H9 (cell line): ENCODE measurements around the gene GSX2. TPM values are rescaled to one million over a fixed set of nuclear protein-coding genes. Genes with fewer than 3 reads are reported as not detected.
A peak's percentile ranks its signal among the peaks of the same experiment; 100 is the strongest.

Experiments used
- DNase-seq: peaks from one replicate; pipeline ENCODE4 v3.0.0-alpha.2; 2017
- H2AFZ ChIP-seq: one replicate; pipeline ENCODE4 v1.6.1; 2013; ENCODE audit warnings: mild to moderate bottlenecking, low read length, control low read depth, moderate library complexity
- H2AK5ac ChIP-seq: 2 replicates; pipeline ENCODE4 v1.6.1; 2013; ENCODE audit warnings: low read length, control low read depth, mixed read lengths; ENCODE audit not compliant: insufficient read length
- H2BK120ac ChIP-seq: one replicate; pipeline ENCODE4 v1.6.1; 2013; ENCODE audit warnings: low read depth, mild to moderate bottlenecking, low read length, control low read depth, inconsistent platforms; ENCODE audit not compliant: poor library complexity, severe bottlenecking
- H2BK12ac ChIP-seq: 2 replicates; pipeline ENCODE4 v1.6.1; 2013; ENCODE audit warnings: low read length, control low read depth, mixed read lengths, low read depth; ENCODE audit not compliant: insufficient read length
- H2BK15ac ChIP-seq: 2 replicates; pipeline ENCODE4 v1.6.1; 2013; ENCODE audit warnings: low read depth, low read length, control low read depth
- H2BK20ac ChIP-seq: one replicate; pipeline ENCODE4 v1.6.1; 2013; ENCODE audit warnings: low read depth, mild to moderate bottlenecking, low read length, control low read depth, inconsistent platforms; ENCODE audit not compliant: poor library complexity, severe bottlenecking
- H2BK5ac ChIP-seq: 2 replicates; pipeline ENCODE4 v1.6.1; 2013; ENCODE audit warnings: low read length, control low read depth, mixed read lengths; ENCODE audit not compliant: insufficient read length
- H3K14ac ChIP-seq: 2 replicates; pipeline ENCODE4 v1.6.1; 2013; ENCODE audit warnings: low read length, control low read depth; ENCODE audit not compliant: insufficient read depth
- H3K18ac ChIP-seq: 2 replicates; pipeline ENCODE4 v1.6.1; 2013; ENCODE audit warnings: low read depth, mild to moderate bottlenecking, mixed read lengths, low read length, control low read depth; ENCODE audit not compliant: insufficient read length
- H3K23ac ChIP-seq: 2 replicates; pipeline ENCODE4 v1.6.1; 2013; ENCODE audit warnings: low read length, control low read depth, mixed read lengths, low read depth; ENCODE audit not compliant: insufficient read length
- H3K23me2 ChIP-seq: 2 replicates; pipeline ENCODE4 v1.6.1; 2013; ENCODE audit warnings: low read depth, mild to moderate bottlenecking, mixed read lengths, low read length, control low read depth; ENCODE audit not compliant: insufficient read length, poor library complexity, severe bottlenecking
- H3K27ac ChIP-seq: 2 replicates; pipeline ENCODE4 v1.5.1; 2013; ENCODE audit warnings: low read length, control low read depth, mixed read lengths, low read depth; ENCODE audit not compliant: insufficient read length
- H3K27me3 ChIP-seq: 2 replicates; pipeline ENCODE4 v1.6.1; 2013; ENCODE audit warnings: low read length, control low read depth, inconsistent platforms; ENCODE audit not compliant: insufficient read depth
- H3K4ac ChIP-seq: 2 replicates; pipeline ENCODE4 v1.6.1; 2013; ENCODE audit warnings: low read depth, mild to moderate bottlenecking, control low read depth, inconsistent platforms, low read length, moderate library complexity
- H3K4me1 ChIP-seq: 2 replicates; pipeline ENCODE4 v1.6.1; 2013; ENCODE audit warnings: low read length, control low read depth, inconsistent platforms; ENCODE audit not compliant: insufficient read depth
- H3K4me2 ChIP-seq: 2 replicates; pipeline ENCODE4 v1.6.1; 2013; ENCODE audit warnings: low read length, control low read depth, mixed read lengths; ENCODE audit not compliant: insufficient read length, insufficient read depth
- H3K56ac ChIP-seq: 2 replicates; pipeline ENCODE4 v1.6.1; 2013; ENCODE audit warnings: low read depth, mild to moderate bottlenecking, mixed read lengths, low read length, control low read depth; ENCODE audit not compliant: insufficient read length
- H3K79me1 ChIP-seq: 2 replicates; pipeline ENCODE4 v1.6.1; 2013; ENCODE audit warnings: low read depth, mild to moderate bottlenecking, moderate library complexity, low read length, control low read depth, inconsistent platforms; ENCODE audit not compliant: insufficient read depth, poor library complexity, severe bottlenecking
- H3K79me2 ChIP-seq: 2 replicates; pipeline ENCODE4 v1.6.1; 2013; ENCODE audit warnings: low read length, control low read depth, inconsistent platforms; ENCODE audit not compliant: insufficient read depth
- H3K9ac ChIP-seq: 2 replicates; pipeline ENCODE4 v1.6.1; 2013; ENCODE audit warnings: low read length, control low read depth, mixed read lengths; ENCODE audit not compliant: insufficient read length; ENCODE audit errors: extremely low read depth
- H3K9me3 ChIP-seq: one replicate; pipeline ENCODE4 v1.6.1; 2013; ENCODE audit warnings: low read depth, low read length, inconsistent platforms; ENCODE audit not compliant: control insufficient read depth
- H3T11ph ChIP-seq: one replicate; pipeline ENCODE4 v1.6.1; 2013; ENCODE audit warnings: mild to moderate bottlenecking, low read length, control low read depth, inconsistent platforms
- H4K20me1 ChIP-seq: one replicate; pipeline ENCODE4 v1.6.1; 2013; ENCODE audit not compliant: control insufficient read depth, insufficient read length, insufficient read depth
- H4K5ac ChIP-seq: 2 replicates; pipeline ENCODE4 v1.6.1; 2013; ENCODE audit warnings: low read depth, mild to moderate bottlenecking, mixed read lengths, low read length, control low read depth; ENCODE audit not compliant: insufficient read length
- H4K8ac ChIP-seq: replicated peaks from 2 replicates; pipeline ENCODE4 v1.6.1; 2013; ENCODE audit warnings: low read length, control low read depth, mixed read lengths, low read depth; ENCODE audit not compliant: insufficient read length
- H4K91ac ChIP-seq: 2 replicates; pipeline ENCODE4 v1.6.1; 2013; ENCODE audit warnings: low read depth, mild to moderate bottlenecking, moderate library complexity, mixed read lengths, low read length, control low read depth; ENCODE audit not compliant: insufficient read length
- H3K27ac Mint-ChIP-seq, 3 experiments: 2 replicates in 2 of 3; 3 replicates in 1 of 3; pipeline ENCODE4 v1.8.0; 2020 to 2021; ENCODE audit warnings: mixed read lengths in 3 of 3, mild to moderate bottlenecking in 1 of 3, moderate library complexity in 1 of 3
- H3K27me3 Mint-ChIP-seq: 2 replicates; pipeline ENCODE4 v1.8.0; 2021; ENCODE audit warnings: low read depth, mild to moderate bottlenecking, moderate library complexity, mixed read lengths
- H3K36me3 Mint-ChIP-seq, 3 experiments: 2 replicates in 2 of 3; 3 replicates in 1 of 3; pipeline ENCODE4 v1.8.0; 2020 to 2021; ENCODE audit warnings: low read depth in 3 of 3, mixed read lengths in 3 of 3; ENCODE audit not compliant: insufficient read depth in 1 of 3
- H3K4me1 Mint-ChIP-seq, 2 experiments: 2 replicates each; pipeline ENCODE4 v1.8.0; 2020; ENCODE audit warnings: mixed read lengths in 2 of 2
- H3K4me3 Mint-ChIP-seq, 2 experiments: 2 replicates in 1 of 2; 3 replicates in 1 of 2; pipeline ENCODE4 v1.8.0; 2020 to 2021; ENCODE audit warnings: mild to moderate bottlenecking in 2 of 2, mixed read lengths in 2 of 2, moderate library complexity in 1 of 2
- H3K9me3 Mint-ChIP-seq, 2 experiments: 2 replicates in 1 of 2; 3 replicates in 1 of 2; pipeline ENCODE4 v1.8.0; 2020; ENCODE audit warnings: mild to moderate bottlenecking in 2 of 2, mixed read lengths in 2 of 2, moderate library complexity in 1 of 2
- CTCF ChIP-seq: fragments of 200-600 bp; sonication (generic); conservative IDR thresholded peaks from 3 replicates; pipeline ENCODE4 v1.8.0; 2021; ENCODE audit warnings: antibody characterized with exemption, mild to moderate bottlenecking
- WGBS: extraction: QIAGEN DNeasy Blood & Tissue Kit; methylation state at CpG from one replicate; pipeline ENCODE4 v1.1.7; 2013; ENCODE audit warnings: missing lambda C conversion rate, low lambda C conversion rate, mixed read lengths; ENCODE audit not compliant: insufficient read length; ENCODE audit errors: extremely low coverage; 5-methylcytosine and 5-hydroxymethylcytosine counted together
- total RNA-seq: library from RNA; stranded (reverse); gene quantifications from 2 replicates; pipeline ENCODE4 v1.2.1, GENCODE V29; 2021

GSX2 gene
- total RNA-seq, 1 experiment from 2014 or later: not detected

GRCh38 chr4:54065282-54066087, 34.5 kb upstream of the GSX2 start:
- no peak overlapping the region for H3K27ac Mint-ChIP-seq
- Histone ChIP-seq H3K18ac (no peak overlapping the region), H3K79me2 (no peaks in the 10 kb centered on the region), H2AK5ac (no peak overlapping the region), H2BK12ac (no peak overlapping the region), H3K23me2 (peaks cover 7% of the 10 kb centered on the region), H2AFZ (no peak overlapping the region), H2BK20ac (no peak overlapping the region), H3K4me1 (no peaks in the 10 kb centered on the region; the same call in 1 of the 2 replicates), H3T11ph (no peak overlapping the region), H3K23ac (no peak overlapping the region), H3K79me1 (no peaks in the 10 kb centered on the region), H3K27me3 (no peaks in the 10 kb centered on the region), H3K9me3 (no peaks in the 10 kb centered on the region), H3K14ac (no peak overlapping the region), H3K56ac (no peak overlapping the region), H2BK15ac (no peak overlapping the region), H3K9ac (no peak overlapping the region), H4K5ac (no peak overlapping the region), H2BK5ac (no peak overlapping the region), H4K91ac (no peak overlapping the region), H3K4ac (no peak overlapping the region), H3K4me2 (peak overlapping the region; percentile 65), H4K20me1 (no peaks in the 10 kb centered on the region), H4K8ac (no peak overlapping the region), H3K27ac (no peak overlapping the region), H2BK120ac (no peak overlapping the region)
- DNase-seq: no peak
- H3K27me3 Mint-ChIP-seq: peaks cover 7% of the 10 kb centered on the region
- H3K36me3 Mint-ChIP-seq: no peaks in the 10 kb centered on the region
- H3K9me3 Mint-ChIP-seq: no peaks in the 10 kb centered on the region
- peak overlapping the region; percentile 67 to 75 for H3K4me3 Mint-ChIP-seq
- TF ChIP-seq CTCF: no peak
- H3K4me1 Mint-ChIP-seq: peaks cover 31 to 33% of the 10 kb centered on the region in 2 experiments
- 100% methylated on average over 1 of the region's 6 CpGs for WGBS
